ENCODE data around the gene ADNP2.

ADNP2 gene

GRCh38 chr18:80175451-80176204 lies 66.6 kb downstream of the ADNP2 start:
- peak; percentile 48 for DNase-seq

- DNase-seq, result no peak
Measured at GRCh38 chr18:80176334-80177073, 67.4 kb downstream of the ADNP2 start.

- no peak for DNase-seq
Measured at GRCh38 chr18:80177128-80177527, 68.1 kb downstream of the ADNP2 start.

GRCh38 chr18:80178935-80179818 lies 70.1 kb downstream of the ADNP2 start:
- DNase-seq, result no peak

GRCh38 chr18:80179857-80180558 lies 70.9 kb downstream of the ADNP2 start:
- DNase-seq, result no peak

- DNase-seq, result no peak
Measured at GRCh38 chr18:80180778-80181564, 71.9 kb downstream of the ADNP2 start.

GRCh38 chr18:80181642-80182461 lies 72.8 kb downstream of the ADNP2 start:
- no peak for DNase-seq

- no peak for DNase-seq
Measured at GRCh38 chr18:80182855-80183254, 73.8 kb downstream of the ADNP2 start.

- no peak for DNase-seq
Measured at GRCh38 chr18:80183273-80184050, 74.4 kb downstream of the ADNP2 start.

- DNase-seq, result no peak
Measured at GRCh38 chr18:80184243-80184772, 75.2 kb downstream of the ADNP2 start.

GRCh38 chr18:80185545-80185944 lies 76.5 kb downstream of the ADNP2 start:
- DNase-seq, result no peak

GRCh38 chr18:80187956-80188642 lies 79.0 kb downstream of the ADNP2 start:
- DNase-seq, result no peak

GRCh38 chr18:80188643-80189530 lies 79.8 kb downstream of the ADNP2 start:
- no peak for DNase-seq

- no peak for DNase-seq
Measured at GRCh38 chr18:80189531-80189865, 80.4 kb downstream of the ADNP2 start.

Data from activated CD8-positive, alpha-beta memory T cell treated with anti-CD3 and anti-CD28 coated beads, Interleukin-2, amount 50 U/mL, for 4 hours (primary cell).